ENCODE data around the gene TWIST2.

Gene TWIST2

GRCh38 chr2:238878051-238878735, 30.3 kb downstream of the TWIST2 start:
- Histone ChIP-seq H3K36me3 (no peaks in the 10 kb centered on the region), H3K4me3 (no peak overlapping the region), H3K27ac (no peak overlapping the region), H3K9me3 (no peaks in the 10 kb centered on the region), H3K27me3 (no peaks in the 10 kb centered on the region), H3K4me1 (peaks cover 0 to 13% (median 7%) of the 10 kb centered on the region in 4 donors)
- no peak for DNase-seq
- intact Hi-C loops (cut with DNase I; ENCODE audit: low total_unique reads), result no loop called here
- no peak for TF ChIP-seq CTCF (IDR thresholded peaks at IDR 0.05)

GRCh38 chr2:238879043-238879442, 31.2 kb downstream of the TWIST2 start:
- Histone ChIP-seq H3K27me3 (no peaks in the 10 kb centered on the region), H3K9me3 (no peaks in the 10 kb centered on the region), H3K36me3 (no peaks in the 10 kb centered on the region), H3K27ac (no peak overlapping the region), H3K4me3 (no peak overlapping the region), H3K4me1 (peaks cover 0 to 13% (median 7%) of the 10 kb centered on the region in 4 donors)
- no peak for TF ChIP-seq CTCF (IDR thresholded peaks at IDR 0.05)
- no peak for DNase-seq
- intact Hi-C loops (cut with DNase I; ENCODE audit: low total_unique reads), result no loop called here

GRCh38 chr2:238879621-238880377, 31.9 kb downstream of the TWIST2 start:
- TF ChIP-seq CTCF (IDR thresholded peaks at IDR 0.05), result no peak
- no peak for DNase-seq
- no peak overlapping the region for H3K4me3 ChIP-seq
- no peaks in the 10 kb centered on the region for H3K36me3 ChIP-seq
- H3K9me3 ChIP-seq, result no peaks in the 10 kb centered on the region
- H3K27me3 ChIP-seq, result no peaks in the 10 kb centered on the region
- peaks cover 0 to 13% (median 7%) of the 10 kb centered on the region in 4 donors for H3K4me1 ChIP-seq
- no peak overlapping the region for H3K27ac ChIP-seq
- intact Hi-C loops (cut with DNase I; ENCODE audit: low total_unique reads), result no loop called here

- no peaks in the 10 kb centered on the region for H3K4me1 ChIP-seq
- intact Hi-C loops (cut with DNase I; ENCODE audit: low total_unique reads), result no loop called here
- DNase-seq, result no peak
- H3K27me3 ChIP-seq, result no peaks in the 10 kb centered on the region
- no peaks in the 10 kb centered on the region for H3K9me3 ChIP-seq
- no peak overlapping the region for H3K4me3 ChIP-seq
- no peaks in the 10 kb centered on the region for H3K36me3 ChIP-seq
- no peak for TF ChIP-seq CTCF (IDR thresholded peaks at IDR 0.05)
- no peak overlapping the region for H3K27ac ChIP-seq
Observed at GRCh38 chr2:238881353-238882081, 33.6 kb downstream of the TWIST2 start.

GRCh38 chr2:238882082-238882755, 34.3 kb downstream of the TWIST2 start:
- no peaks in the 10 kb centered on the region for H3K9me3 ChIP-seq
- no peaks in the 10 kb centered on the region for H3K27me3 ChIP-seq
- H3K4me3 ChIP-seq, result no peak overlapping the region
- no peaks in the 10 kb centered on the region for H3K4me1 ChIP-seq
- peaks cover 0 to 6% (median 0%) of the 10 kb centered on the region in 3 donors for H3K36me3 ChIP-seq
- no peak for TF ChIP-seq CTCF (IDR thresholded peaks at IDR 0.05)
- no peak for DNase-seq
- no peak overlapping the region for H3K27ac ChIP-seq
- intact Hi-C loops (cut with DNase I; ENCODE audit: low total_unique reads), result no loop called here
